Frontal cortex (tissue), 4 donors: Measurements from ENCODE around the gene GPR68. TPM values are rescaled to one million over a fixed set of nuclear protein-coding genes. Genes with fewer than 3 reads are reported as not detected.
"Not testable (repeated sequence)": the region's sequence is repeated elsewhere in the genome, so short reads cannot be mapped to it uniquely, and the experiment has no call there.

ENCODE experiments used
- DNase-seq, 2 donors: peaks; one replicate each; pipeline ENCODE4 v3.0.0; 2012; ENCODE audit warnings: low spot score in 2 of 2
- FAIRE-seq: peaks from 2 replicates; lab custom pipeline; 2012; peaks lifted over from hg19 to GRCh38; lab: Jason Lieb, UNC
- total RNA-seq: library from RNA; depleted of rRNA; stranded (reverse); fragments of >200 nt; gene quantifications from one replicate; pipeline ENCODE4 v1.2.3, GENCODE V29; 2014
- donor health status: control.
- donor health status: control.
- donor health status: control.

GPR68 gene
- total RNA-seq, 1 donor from 2014 or later, result 4.9 TPM

DNA sequence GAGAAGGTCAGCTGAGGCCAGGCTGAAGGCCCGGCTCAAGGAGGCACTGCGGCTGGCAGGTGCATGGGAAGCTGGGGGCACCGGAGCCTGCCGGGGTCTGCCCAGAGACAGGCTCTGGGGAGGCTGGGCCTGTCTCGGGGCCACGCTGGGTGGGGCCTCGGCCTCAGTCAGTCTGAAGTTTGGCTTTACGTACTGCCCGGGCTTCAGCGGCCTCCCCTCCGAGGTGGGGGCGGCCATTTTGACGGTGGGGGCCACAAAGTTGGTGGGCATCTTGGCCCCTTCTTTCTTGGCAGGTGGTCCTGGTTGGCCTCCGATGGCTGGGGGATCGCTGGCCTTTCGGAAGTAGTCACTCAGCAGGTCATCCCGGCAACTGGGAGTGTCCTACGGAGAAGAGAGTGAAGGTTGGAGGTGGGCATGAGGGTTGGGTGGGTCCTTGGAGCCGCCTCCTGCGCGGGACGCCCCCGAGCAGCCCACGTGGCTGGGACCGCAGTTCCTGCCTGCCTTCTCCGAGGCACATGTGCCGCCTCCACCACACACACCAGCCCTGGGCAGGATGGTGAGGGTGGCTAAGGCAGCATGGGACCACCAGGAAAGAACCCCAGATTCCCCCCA is 28.9 kb upstream of the GPR68 start:
- FAIRE-seq (no peak), DNase-seq (no peak)

DNA sequence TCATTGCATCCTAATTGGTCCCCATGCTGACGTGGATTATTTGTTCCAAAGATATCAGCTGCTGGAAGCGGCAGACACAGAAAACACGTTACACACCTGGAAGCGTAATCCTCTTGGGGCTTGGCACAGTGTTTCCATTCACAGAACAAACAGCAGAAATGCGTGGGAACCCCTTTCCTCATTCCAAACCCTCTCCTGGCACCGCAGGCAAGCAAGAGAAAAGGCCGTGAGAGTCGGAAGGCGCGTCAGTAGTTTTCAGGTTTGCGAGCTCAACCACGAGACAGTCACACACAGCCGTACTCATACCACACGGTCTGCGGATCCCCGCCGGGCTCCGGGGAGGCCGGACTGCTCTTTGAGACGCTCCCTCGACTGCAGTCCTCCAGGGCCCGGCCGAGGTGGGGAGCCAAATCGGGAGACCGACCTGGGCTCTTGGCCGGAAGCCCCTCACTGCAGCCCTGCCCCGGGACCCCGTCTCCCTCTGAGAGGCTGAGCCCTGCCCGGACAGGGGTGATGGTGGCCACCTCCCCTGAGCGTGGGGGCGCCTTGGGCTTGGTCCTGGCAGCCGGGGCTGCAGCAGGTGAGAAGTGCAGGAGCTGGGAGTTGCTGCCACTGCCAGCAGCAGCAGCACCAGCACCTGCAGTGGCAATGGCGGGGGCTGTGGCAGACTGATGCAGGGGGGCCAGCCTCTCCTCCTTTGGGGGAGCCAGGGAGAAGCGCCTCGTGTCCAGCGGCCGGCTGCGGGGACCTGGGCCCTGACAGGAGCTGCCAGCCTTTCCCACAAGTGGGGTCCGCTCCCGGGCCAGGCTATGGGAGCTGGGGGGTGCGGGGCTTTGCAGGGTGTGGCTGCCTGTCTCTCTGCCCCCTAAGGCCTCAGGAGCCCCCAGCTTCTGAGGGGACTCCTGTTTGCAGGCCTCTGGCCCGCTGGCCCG is 28.1 kb upstream of the GPR68 start:
- DNase-seq (no peak), FAIRE-seq (no peak)

DNA sequence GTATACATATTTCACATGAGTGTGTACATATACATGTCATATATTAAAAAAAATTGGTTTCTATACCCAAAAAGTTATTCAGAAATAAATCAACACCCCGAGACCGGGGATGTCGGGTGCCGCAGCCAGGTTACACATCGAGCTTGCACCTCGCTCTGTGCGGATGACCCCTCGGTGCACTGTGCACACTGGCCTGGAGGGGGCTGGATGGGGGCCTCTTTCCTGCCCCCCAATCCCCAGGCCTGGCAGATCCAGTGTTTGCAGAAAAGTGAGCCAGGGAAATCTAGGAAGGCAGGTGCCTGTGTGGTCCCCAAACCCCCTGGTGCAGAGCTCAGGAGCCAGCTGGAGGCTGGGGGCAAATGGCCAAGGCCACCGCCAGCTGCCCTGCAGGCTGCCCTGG is 27.1 kb upstream of the GPR68 start:
- no peak for DNase-seq
- no peak for FAIRE-seq

DNA sequence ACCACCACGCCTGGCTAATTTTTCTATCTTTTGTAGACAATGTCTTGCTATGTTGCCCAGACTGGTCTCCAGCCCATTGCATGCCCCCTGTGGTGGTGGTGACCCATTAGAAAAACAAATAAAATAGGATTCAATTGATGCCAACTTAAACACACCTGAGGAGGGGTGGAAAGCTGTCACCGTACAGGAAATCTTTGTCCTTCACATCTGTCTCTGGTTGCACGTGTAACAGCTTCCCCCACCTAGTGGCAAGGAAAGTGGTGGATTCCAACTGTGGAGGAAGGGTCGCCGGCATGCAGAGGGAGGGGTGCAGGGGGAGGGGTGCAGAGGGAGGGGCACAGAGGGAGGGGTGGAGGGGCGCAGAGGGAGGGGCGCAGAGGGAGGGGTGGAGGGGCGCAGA is 26.1 kb upstream of the GPR68 start:
- no peak for DNase-seq
- no peak for FAIRE-seq

DNA sequence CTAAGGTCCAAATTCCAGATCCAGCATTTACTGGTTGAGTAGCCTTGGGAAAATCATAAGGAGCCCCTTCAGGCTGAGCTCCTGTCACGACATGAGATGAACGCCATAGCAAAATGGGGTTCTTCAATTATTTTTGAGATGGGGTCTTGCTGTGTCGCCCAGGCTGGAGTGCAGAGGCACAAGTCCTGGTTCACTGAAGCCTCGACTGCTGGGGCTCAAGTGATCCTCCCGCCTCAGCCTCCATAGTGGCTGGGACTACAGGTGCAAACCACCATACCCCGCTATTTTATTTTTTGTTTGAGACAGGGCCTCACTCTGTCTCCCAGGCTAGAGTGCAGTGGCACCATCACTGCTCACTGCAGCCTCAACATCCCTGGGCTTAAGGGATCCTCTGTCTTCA is 25.7 kb upstream of the GPR68 start:
- no peak for FAIRE-seq
- no peak for DNase-seq

DNA sequence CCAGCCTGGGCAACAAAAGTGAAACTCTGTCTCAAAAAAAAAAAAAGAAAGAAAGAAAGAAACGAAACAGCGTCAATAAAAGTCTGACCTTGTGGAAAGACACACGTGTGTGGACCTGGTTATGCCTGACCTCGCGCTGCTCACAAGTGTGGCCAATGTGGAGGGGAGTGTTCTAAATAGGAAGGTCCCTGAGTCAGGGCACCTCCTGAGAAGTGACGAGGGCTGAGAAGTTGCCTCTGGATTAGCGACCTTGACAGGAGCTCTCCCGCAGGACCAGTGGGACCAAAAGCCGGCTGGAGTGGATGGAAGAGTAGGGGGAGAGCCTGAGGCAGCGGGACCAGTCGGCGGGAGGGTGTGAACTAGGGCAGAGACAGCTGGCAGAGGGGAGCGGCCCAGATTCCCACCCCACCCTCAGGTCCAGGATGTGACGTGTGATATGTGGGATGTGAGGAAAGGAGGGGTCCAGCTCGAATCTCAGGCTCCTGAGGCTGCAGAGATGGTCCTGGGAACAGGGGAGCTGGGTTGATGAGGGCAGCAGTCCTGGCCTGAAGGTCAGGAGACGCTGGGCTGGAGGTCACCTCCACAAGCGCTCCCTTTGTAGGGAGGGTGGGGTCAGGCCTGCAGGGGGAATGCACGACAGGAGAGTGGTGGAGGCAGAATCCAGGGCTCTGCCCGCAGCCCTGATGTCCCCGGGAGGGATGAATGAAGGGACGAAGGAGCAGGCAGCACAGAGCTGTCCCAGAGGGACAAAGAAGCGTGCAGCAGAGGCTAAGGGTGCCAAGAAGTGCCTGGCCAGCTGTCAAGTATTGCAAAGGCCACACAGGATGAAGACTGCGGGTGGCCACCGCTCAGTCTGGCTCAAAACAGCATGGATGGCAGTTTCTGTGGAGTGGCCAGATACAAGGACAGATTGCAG is 24.8 kb upstream of the GPR68 start:
- FAIRE-seq (no peak), DNase-seq (peak in 1 of 2 donors; percentile 35)

DNA sequence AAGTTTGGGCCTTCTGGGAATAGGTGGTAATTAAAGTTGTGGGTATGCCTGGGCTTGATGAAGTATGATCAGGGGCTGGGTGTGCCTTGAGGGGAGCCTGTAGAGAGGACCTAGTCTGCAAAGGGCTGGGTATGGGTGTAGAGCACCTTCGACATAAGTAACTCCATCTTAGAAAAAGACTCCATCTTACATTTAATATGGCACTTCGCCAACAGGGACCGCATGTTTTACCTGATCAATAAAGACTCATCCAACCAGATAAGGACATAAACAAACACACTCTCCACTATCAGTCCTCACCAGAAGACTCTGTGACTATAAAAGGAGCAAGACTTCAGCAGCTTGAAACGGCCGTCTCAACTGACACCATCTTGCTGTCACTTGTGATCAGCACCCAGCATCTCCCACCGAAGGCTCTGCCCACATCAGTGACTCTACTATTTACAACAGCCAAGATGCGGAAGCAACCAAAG is 23.5 kb upstream of the GPR68 start:
- DNase-seq (no peak), FAIRE-seq (no peak)

DNA sequence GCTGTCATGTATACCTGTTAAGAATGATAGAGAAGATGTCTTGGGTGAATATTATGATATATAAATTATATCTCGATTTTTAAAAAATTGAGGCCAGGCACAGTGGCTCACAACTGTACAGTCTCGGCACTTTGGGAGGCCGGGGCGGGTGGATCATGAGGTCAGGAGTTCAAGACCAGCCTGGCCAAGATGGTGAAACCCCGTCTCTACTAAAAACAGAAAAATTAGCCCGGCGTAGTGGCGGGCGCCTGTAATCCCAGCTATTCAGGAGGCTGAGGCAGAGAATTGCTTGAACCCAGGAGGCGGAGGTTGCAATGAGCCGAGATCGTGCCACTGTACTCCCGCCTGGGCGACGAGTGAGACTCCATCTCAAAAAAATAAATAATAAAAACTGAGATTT is 21.8 kb upstream of the GPR68 start:
- not testable (repeated sequence) for DNase-seq, FAIRE-seq

DNA sequence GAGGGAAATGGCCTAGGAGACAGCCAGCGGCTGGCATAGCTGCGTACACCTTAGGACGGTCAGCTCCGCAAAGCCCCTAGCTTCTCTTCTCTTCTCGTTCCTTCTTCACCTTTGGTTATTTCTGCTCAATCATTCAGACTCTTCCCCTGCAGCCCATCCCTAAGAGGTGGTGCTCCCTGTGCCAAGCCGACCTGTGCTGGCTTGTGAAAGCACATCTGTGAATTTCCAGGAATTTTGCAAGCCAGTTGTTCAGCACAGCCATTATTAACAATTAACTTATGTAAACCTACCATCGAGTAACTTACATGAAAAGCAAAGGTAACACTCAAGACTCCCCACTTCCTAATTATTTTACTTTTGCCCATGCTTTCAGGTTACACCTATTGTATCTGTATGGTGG is 20.9 kb upstream of the GPR68 start:
- FAIRE-seq, result no peak
- no peak for DNase-seq

DNA sequence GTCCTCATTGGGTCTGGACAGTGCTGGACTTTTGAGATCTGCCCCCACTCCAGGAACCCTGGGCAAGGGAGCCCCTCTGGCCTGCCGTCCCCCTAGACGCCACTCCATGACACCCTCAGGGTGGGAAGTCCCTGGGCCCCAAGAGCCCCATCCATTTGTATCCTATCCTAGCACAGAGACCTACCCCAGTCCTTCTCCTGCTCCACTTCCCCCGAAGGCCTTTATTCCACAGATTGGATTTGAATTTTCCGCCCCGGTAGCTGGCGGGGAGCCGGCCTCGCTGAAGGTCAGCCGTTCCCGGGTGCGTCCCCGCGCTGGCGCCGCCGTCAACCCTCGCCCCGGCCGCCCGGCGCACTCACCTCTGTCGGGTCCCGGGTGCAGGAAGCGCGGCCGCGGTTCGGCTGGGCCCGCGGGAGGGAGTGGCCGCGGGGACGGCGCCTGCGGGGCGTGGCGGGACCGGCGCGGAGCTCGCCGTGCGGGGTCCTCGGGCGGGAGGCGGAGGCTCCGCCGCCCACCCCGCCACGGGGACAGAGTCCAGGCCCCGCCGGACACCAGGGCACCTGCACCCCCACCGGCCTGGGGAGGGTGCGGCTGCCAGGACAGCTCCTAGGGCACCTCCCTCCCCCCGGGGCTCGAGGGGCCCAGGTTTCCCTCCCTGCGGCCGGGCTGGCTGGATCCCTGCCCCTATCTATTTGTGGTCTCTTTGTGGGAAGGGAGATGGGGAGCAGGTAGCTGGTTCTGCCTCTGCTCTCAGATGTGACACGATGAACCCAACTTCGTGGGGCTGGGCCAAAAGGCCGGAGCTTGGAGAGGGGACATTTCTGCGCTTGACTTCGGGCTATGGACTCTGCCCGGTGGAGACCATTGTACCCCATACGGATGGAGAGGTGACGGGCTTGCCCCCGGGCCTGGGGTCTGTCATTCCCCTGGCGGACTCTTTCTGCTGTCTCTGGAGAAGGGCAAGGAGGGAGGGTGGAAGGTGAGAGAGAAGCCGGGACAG is 19.9 kb upstream of the GPR68 start:
- FAIRE-seq (no peak), DNase-seq (no peak)

DNA sequence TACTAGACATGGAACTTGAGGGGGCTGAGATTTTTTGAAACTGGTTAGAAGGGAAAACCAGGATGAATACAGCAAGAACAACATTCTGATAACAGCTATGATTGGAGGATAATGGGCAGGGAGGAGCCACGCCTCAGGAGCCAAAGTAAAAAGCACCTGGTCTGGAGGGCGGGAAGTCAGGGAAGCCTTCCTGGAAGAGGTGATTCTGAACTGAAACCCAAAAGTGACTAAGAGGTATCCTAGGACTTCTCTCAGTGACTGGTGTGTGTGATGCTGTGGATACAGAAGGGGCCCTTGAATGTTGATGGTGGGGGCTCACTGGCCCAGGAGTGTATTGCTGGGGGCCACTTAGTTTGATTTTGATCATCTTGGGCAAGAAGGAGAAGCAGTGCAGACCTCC is 18.8 kb upstream of the GPR68 start:
- DNase-seq (no peak), FAIRE-seq (no peak)

DNA sequence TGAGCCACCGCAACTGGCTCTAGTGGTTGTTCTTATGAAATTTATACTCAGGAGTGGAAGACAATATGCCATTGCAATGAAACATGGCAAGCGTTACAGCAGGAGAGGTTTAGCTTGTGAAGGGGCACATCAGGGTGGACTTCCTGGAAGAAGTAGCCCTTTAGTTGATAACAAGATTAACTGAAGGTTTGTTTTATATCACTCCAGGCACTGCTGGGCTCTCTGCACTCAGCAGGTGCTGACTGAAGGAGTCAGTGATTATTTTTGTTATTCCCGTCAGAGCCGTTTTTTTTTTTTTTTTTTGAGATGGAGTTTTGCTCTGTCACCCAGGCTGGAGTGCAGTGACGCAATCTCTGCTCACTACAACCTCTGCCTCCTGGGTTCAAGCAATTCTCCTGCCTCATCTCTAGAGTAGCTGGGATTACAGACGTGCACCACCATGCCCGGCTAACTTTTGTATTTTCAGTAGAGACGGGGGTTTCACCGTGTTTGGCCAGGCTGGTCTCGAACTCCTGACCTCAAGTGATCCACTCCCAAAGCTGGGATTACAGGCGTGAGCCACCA is 17.6 kb upstream of the GPR68 start:
- DNase-seq (no peak), FAIRE-seq (no peak)

DNA sequence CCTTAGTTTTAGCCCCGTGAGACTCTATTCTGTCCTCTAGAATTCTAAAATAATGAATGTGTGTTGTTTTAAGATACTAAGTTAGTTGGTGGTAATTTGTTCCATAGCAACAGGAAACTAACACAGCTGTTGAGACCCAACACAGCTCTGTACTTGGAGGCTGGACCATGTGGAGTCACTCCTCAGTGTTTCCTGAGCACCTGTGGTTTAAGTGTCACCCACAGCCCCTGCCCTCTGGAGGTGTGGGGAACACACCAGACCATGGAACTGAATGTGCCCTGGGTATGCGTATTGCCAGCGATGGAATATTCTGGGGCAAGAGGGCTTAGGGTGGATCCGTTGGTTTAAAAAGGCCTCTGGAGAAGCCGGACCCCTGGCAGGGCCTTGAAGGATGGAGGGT is 16.6 kb upstream of the GPR68 start:
- FAIRE-seq (no peak), DNase-seq (no peak)

DNA sequence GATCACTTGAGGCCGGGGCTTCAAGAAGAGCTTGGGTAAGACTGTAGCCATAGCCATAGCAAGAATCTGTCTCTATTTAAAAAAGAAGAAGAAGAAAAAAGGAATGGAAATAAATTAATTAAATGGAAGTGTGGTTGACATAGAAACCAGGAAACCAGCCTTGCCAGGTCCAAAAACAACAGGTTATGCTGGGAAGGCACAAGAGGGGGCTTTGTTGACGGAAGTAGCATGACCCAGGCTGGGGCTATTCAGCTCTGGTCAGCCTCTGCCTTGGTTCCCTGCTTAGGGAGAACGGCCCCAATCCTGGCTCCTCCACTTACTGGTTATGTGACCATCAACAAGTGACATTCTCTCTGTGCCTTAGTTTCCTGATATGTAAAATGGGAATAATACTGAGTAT is 14.4 kb upstream of the GPR68 start:
- DNase-seq (no peak), FAIRE-seq (no peak)

DNA sequence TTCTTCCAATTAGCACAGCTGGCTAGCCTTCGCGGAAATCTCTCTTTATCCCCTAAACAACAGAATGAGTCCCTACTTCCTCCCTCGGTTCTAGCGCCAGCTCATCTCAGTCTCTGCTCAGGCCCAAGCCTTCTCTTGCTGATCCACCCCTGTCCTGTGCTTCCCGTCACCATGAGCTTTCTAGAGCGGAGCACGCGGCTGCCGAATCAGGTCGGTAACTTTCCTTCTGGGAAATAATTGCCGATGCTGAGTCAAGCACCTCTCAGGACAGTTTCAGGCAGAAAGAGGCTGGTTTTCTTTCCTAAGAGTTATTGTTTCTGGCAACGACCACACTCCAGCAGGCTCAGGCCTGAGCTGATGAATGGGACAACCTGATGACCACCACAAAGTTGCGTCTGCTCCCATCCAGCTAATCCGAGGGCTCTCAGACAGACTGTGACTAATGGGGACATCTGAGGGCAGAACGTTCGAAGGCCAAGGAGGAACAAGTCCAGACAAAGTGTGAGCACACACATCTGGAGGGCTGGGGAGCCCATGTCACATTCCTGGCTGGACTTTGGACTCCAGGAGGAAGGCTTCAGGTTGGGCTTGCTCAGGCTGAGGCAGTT is 13.6 kb upstream of the GPR68 start:
- DNase-seq (no peak), FAIRE-seq (no peak)

DNA sequence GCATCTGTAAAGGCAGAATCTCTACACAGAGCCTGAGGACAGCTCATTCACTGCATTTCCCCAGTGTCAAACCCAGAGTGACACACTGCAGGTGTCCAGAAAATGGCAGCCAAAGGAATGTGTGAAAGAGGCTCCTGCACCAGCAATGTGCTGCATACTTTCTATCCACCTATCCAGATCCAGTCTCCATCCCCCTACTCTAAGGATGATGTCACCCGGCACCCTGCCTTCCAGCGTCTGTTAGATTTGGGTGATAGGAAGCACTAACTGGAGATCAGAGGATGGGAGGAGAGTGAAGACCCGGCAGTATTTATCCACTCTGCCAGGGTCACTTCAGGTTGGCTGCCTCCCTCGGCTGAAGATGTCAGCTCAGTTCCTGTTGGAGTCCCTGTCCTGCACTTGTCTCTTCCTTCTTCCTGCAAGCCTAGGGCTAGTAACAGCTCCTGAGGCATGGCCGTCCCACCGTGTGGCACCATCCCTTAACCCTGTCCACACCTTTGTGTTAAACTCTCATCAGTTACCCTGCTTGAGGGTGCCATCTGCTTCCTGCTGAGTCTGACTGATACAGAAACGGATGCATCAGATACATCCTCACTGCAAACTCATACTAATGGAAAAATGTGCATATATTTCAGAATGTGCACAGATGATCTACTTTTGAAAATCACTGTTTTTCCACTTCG is 13.0 kb upstream of the GPR68 start:
- no peak for FAIRE-seq
- no peak for DNase-seq

DNA sequence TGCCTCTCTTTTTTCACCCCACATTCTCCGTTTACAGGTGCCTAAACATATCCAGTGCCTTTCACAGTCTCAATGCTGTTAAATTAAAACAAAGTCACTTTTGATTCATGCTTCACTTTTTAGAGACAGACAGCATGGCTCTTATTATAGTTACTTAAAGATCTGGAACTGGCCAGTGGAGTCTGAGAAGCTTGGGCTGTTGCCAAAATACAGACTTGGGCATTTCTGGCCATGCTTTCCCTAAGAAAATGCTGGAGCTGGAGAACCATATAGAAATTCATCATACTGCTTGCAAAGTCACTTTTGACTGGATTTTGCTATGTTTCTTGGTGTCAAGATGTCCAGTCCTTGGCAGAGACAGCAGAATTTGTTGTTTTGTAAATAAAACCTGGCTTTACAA is 12.2 kb upstream of the GPR68 start:
- FAIRE-seq, result no peak

More for the DNA sequence above, 12.2 kb upstream of the GPR68 start:
- DNase-seq, result no peak
